Mesenchymal stem cell (in vitro differentiated cells and primary cell): Measurements from ENCODE around the gene VAX1.

Experiments used
- DNase-seq: peaks from one replicate; pipeline ENCODE4 v3.0.0-alpha.2; 2013
- H2AFZ ChIP-seq: one replicate; pipeline ENCODE4 v1.6.1; 2013; ENCODE audit warnings: low read depth, mild to moderate bottlenecking, control low read depth, inconsistent platforms, low read length, moderate library complexity
- H2AK5ac ChIP-seq: 2 replicates; pipeline ENCODE4 v1.6.1; 2013; ENCODE audit warnings: low read length, moderate library complexity, mild to moderate bottlenecking, inconsistent platforms; ENCODE audit not compliant: severe bottlenecking
- H2BK120ac ChIP-seq: one replicate; pipeline ENCODE4 v1.6.1; 2013; ENCODE audit warnings: low read depth, mild to moderate bottlenecking, inconsistent platforms, low read length, moderate library complexity
- H2BK12ac ChIP-seq, 2 experiments: one replicate each; pipeline ENCODE4 v1.6.1; 2013; ENCODE audit warnings: inconsistent platforms in 2 of 2, low read length in 2 of 2, mild to moderate bottlenecking in 2 of 2, moderate library complexity in 2 of 2, control low read depth in 1 of 2
- H2BK15ac ChIP-seq: one replicate; pipeline ENCODE4 v1.6.1; 2013; ENCODE audit warnings: mild to moderate bottlenecking, low read depth, inconsistent platforms; ENCODE audit not compliant: poor library complexity, severe bottlenecking
- H2BK5ac ChIP-seq: 2 replicates; pipeline ENCODE4 v1.6.1; 2013; ENCODE audit warnings: low read depth, mild to moderate bottlenecking, low read length, control low read depth, inconsistent platforms; ENCODE audit not compliant: poor library complexity, severe bottlenecking
- H3K14ac ChIP-seq, 2 experiments: one replicate each; pipeline ENCODE4 v1.6.1; 2013; ENCODE audit warnings: inconsistent platforms in 2 of 2, low read length in 2 of 2, control low read depth in 1 of 2, mild to moderate bottlenecking in 1 of 2, moderate library complexity in 1 of 2
- H3K18ac ChIP-seq, 2 experiments: one replicate each; pipeline ENCODE4 v1.6.1; 2013; ENCODE audit warnings: inconsistent platforms in 2 of 2, low read length in 2 of 2, control low read depth in 1 of 2, low read depth in 1 of 2, mild to moderate bottlenecking in 1 of 2
- H3K23ac ChIP-seq, 2 experiments: one replicate each; pipeline ENCODE4 v1.6.1; 2013; ENCODE audit warnings: inconsistent platforms in 2 of 2, low read length in 2 of 2, mild to moderate bottlenecking in 2 of 2, moderate library complexity in 2 of 2, control low read depth in 1 of 2
- H3K27ac ChIP-seq: 2 replicates; pipeline ENCODE4 v1.5.1; 2013; ENCODE audit warnings: mild to moderate bottlenecking, moderate library complexity, low read length, control low read depth, inconsistent platforms; ENCODE audit not compliant: poor library complexity, severe bottlenecking
- H3K27me3 ChIP-seq, 2 experiments: 2 replicates each; pipeline versions ENCODE4 v1.6.1 to v1.7.0; 2013; ENCODE audit warnings: low read length in 2 of 2, mild to moderate bottlenecking in 2 of 2, moderate library complexity in 2 of 2, control low read depth in 1 of 2, inconsistent platforms in 1 of 2; ENCODE audit not compliant: control insufficient read depth in 1 of 2, insufficient read depth in 1 of 2
- H3K36me3 ChIP-seq, 2 experiments: 2 replicates each; pipeline versions ENCODE4 v1.6.1 to v1.7.0; 2013; ENCODE audit warnings: low read length in 2 of 2, control low read depth in 1 of 2, inconsistent platforms in 1 of 2, low read depth in 1 of 2, mild to moderate bottlenecking in 1 of 2; ENCODE audit not compliant: insufficient read depth in 2 of 2, control insufficient read depth in 1 of 2
- H3K4ac ChIP-seq, 2 experiments: one replicate each; pipeline ENCODE4 v1.6.1; 2013; ENCODE audit warnings: inconsistent platforms in 2 of 2, low read length in 2 of 2, mild to moderate bottlenecking in 2 of 2, moderate library complexity in 2 of 2, control low read depth in 1 of 2, low read depth in 1 of 2
- H3K4me1 ChIP-seq: 2 replicates; pipeline ENCODE4 v1.6.1; 2013; ENCODE audit warnings: low read depth, low read length, control low read depth; ENCODE audit not compliant: control insufficient read depth, insufficient read depth
- H3K4me2 ChIP-seq: 2 replicates; pipeline ENCODE4 v1.6.1; 2013; ENCODE audit warnings: low read length, mild to moderate bottlenecking, inconsistent platforms; ENCODE audit not compliant: poor library complexity, severe bottlenecking
- H3K4me3 ChIP-seq, 2 experiments: 2 replicates each; pipeline versions ENCODE4 v1.5.1 to v1.7.0; 2013; ENCODE audit warnings: low read length in 2 of 2, mild to moderate bottlenecking in 2 of 2, control low read depth in 1 of 2, low read depth in 1 of 2; ENCODE audit not compliant: insufficient read depth in 1 of 2
- H3K79me1 ChIP-seq: replicated peaks from 2 replicates; pipeline ENCODE4 v1.6.1; 2013; ENCODE audit warnings: mild to moderate bottlenecking, control low read depth, low read length, inconsistent platforms; ENCODE audit not compliant: poor library complexity, severe bottlenecking
- H3K9ac ChIP-seq: 2 replicates; pipeline ENCODE4 v1.7.0; 2013; ENCODE audit warnings: mild to moderate bottlenecking, low read length, moderate library complexity
- H3K9me3 ChIP-seq: 2 replicates; pipeline ENCODE4 v1.7.0; 2013; ENCODE audit warnings: mild to moderate bottlenecking, low read length; ENCODE audit not compliant: control insufficient read depth
- H4K8ac ChIP-seq: one replicate; pipeline ENCODE4 v1.6.1; 2013; ENCODE audit warnings: inconsistent platforms, mild to moderate bottlenecking, low read length, moderate library complexity
- H4K91ac ChIP-seq: one replicate; pipeline ENCODE4 v1.6.1; 2013; ENCODE audit warnings: mild to moderate bottlenecking, low read length, inconsistent platforms
- WGBS: methylation state at CpG from one replicate; pipeline ENCODE4 v1.1.7; 2013; ENCODE audit warnings: mixed read lengths; 5-methylcytosine and 5-hydroxymethylcytosine counted together

Gene VAX1

DNA sequence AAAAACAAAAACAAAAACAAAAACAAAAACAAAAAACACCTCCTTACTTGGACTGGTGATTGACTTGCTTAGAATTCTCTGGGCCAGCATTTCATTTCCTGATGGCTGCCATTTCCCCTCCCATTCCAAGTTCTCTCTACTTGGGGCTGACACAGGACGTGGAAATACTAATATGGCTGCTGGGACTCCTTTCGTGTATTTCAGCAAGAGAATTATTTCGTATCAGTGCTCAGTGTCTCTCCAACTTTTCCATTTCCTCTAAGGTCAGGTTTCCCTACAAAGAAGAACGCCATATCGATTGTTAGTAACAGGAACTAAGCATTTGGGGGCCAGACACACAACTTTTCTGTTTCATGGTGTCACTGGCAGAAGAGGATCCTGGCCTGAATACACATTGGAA lies 22.5 kb upstream of the VAX1 start:
- Histone ChIP-seq H3K9ac (no peak overlapping the region), H3K4me3 (no peak overlapping the region), H2BK15ac (no peak overlapping the region), H3K27ac (no peak overlapping the region), H2BK5ac (no peak overlapping the region), H3K18ac (no peak overlapping the region), H3K4me1 (peaks cover 16% of the 10 kb centered on the region), H3K14ac (no peak overlapping the region), H4K91ac (no peak overlapping the region), H3K4me2 (no peak overlapping the region), H3K36me3 (no peaks in the 10 kb centered on the region), H3K79me1 (no peaks in the 10 kb centered on the region), H2BK120ac (no peak overlapping the region), H3K23ac (no peak overlapping the region), H4K8ac (no peak overlapping the region), H3K27me3 (peaks cover 89 to 92% of the 10 kb centered on the region in 2 experiments), H3K4ac (no peak overlapping the region), H2AFZ (no peak overlapping the region), H2BK12ac (no peak overlapping the region), H2AK5ac (no peak overlapping the region), H3K9me3 (peaks cover 3% of the 10 kb centered on the region)
- WGBS = 8% methylated on average over 5 of the region's 5 CpGs
- DNase-seq = no peak

DNA sequence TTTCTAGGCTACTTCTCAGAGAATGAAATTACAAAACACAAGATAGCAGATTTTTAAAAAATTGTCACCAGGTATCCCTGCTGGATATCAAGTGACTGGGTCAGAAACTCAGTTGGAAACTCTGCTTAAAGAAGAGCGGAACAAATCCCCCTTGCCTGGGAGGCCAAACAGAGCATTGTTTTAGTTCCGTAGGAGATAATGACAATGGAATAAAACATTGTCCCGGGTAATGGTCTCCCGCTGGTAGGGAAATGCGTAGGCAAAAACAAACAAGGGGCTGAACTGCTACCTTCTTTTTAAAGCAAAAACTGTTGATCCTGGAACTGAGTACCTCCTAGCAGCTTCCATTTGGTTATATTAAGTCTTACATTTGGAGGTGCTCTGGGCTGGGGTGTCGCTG lies 21.3 kb upstream of the VAX1 start:
- no peak for DNase-seq
- H3K18ac ChIP-seq = no peak overlapping the region
- H3K4me3 ChIP-seq = no peak overlapping the region
- H2AK5ac ChIP-seq = no peak overlapping the region
- 7% methylated on average over 5 of the region's 6 CpGs for WGBS
- no peak overlapping the region for H2BK15ac ChIP-seq
- no peaks in the 10 kb centered on the region for H3K36me3 ChIP-seq
- no peak overlapping the region for H2AFZ ChIP-seq
- no peak overlapping the region for H3K4me2 ChIP-seq
- H3K27ac ChIP-seq = no peak overlapping the region
- H2BK120ac ChIP-seq = no peak overlapping the region
- H4K91ac ChIP-seq = no peak overlapping the region
- H3K9me3 ChIP-seq = peaks cover 3% of the 10 kb centered on the region
- peaks cover 89 to 90% of the 10 kb centered on the region in 2 experiments for H3K27me3 ChIP-seq
- no peak overlapping the region for H3K14ac ChIP-seq
- H3K79me1 ChIP-seq = no peaks in the 10 kb centered on the region
- no peak overlapping the region for H3K9ac ChIP-seq
- no peak overlapping the region for H2BK5ac ChIP-seq
- peaks cover 11% of the 10 kb centered on the region for H3K4me1 ChIP-seq
- H4K8ac ChIP-seq = no peak overlapping the region
- H3K4ac ChIP-seq = no peak overlapping the region
- no peak overlapping the region for H2BK12ac ChIP-seq
- no peak overlapping the region for H3K23ac ChIP-seq

DNA sequence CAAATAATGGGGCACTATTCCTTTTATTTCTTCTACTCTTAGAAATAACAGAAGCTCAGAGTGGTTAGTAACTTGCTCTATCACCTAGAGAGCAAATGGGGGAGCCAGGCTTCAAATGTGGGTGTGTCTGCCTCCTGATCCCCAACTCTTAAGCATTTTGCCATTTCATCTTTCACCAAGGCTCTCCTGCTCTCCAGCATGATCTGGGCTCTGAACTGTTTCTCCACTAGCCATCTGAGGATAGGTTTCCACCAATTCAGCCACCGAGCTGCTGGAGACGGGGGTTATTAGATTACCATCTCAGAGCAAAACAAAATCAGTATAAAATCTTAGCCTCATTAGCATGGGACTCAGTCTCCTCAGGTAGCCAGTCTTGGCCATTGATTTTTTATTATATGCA lies 20.2 kb upstream of the VAX1 start:
- DNase-seq = no peak
- Histone ChIP-seq H3K79me1 (no peaks in the 10 kb centered on the region), H3K23ac (no peak overlapping the region), H2AFZ (no peak overlapping the region), H3K4me1 (peaks cover 6% of the 10 kb centered on the region), H3K4me3 (no peak overlapping the region), H2BK12ac (no peak overlapping the region), H3K27ac (no peak overlapping the region), H2BK5ac (no peak overlapping the region), H3K4ac (no peak overlapping the region), H2BK120ac (no peak overlapping the region), H4K8ac (no peak overlapping the region), H3K9me3 (peaks cover 3% of the 10 kb centered on the region), H4K91ac (no peak overlapping the region), H3K9ac (no peak overlapping the region), H3K14ac (no peak overlapping the region), H3K18ac (no peak overlapping the region), H2AK5ac (no peak overlapping the region), H3K27me3 (peaks cover 86 to 89% of the 10 kb centered on the region in 2 experiments), H3K4me2 (no peak overlapping the region), H3K36me3 (no peaks in the 10 kb centered on the region), H2BK15ac (no peak overlapping the region)
- 5% methylated on average over 2 of the region's 2 CpGs for WGBS

DNA sequence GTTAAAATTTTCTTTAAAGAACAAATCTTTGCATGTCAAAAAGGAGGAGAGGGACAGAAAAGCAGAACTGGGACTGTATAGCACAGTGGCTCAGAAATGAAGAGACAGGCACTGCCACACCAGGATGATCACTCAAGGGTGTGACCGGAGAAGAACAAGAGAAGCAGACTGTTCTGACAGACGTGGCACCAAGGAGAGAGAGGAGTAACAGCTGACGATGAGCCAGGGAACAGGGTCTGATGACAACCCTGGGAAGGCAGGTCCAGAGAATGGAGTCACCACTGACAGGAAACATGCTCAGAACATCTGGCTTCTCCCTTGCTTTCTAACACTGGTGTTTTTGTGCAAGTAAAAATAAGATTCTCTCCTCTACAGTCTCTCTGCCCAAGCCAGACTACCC lies 14.6 kb upstream of the VAX1 start:
- no peaks in the 10 kb centered on the region for H3K4me1 ChIP-seq
- H3K9me3 ChIP-seq = peaks cover under 1% of the 10 kb centered on the region
- no peak overlapping the region for H3K18ac ChIP-seq
- H2BK120ac ChIP-seq = no peak overlapping the region
- no peak overlapping the region for H3K23ac ChIP-seq
- H2BK15ac ChIP-seq = no peak overlapping the region
- H3K79me1 ChIP-seq = no peaks in the 10 kb centered on the region
- H4K91ac ChIP-seq = no peak overlapping the region
- no peak overlapping the region for H3K4me3 ChIP-seq
- 53% methylated on average over 3 of the region's 3 CpGs for WGBS
- H3K27ac ChIP-seq = no peak overlapping the region
- no peak overlapping the region for H3K14ac ChIP-seq
- H3K4ac ChIP-seq = no peak overlapping the region
- peaks cover 68 to 71% of the 10 kb centered on the region in 2 experiments for H3K27me3 ChIP-seq
- H2BK12ac ChIP-seq = no peak overlapping the region
- H2AFZ ChIP-seq = no peak overlapping the region
- no peak overlapping the region for H4K8ac ChIP-seq
- no peak for DNase-seq
- no peak overlapping the region for H3K4me2 ChIP-seq
- no peaks in the 10 kb centered on the region for H3K36me3 ChIP-seq
- no peak overlapping the region for H2AK5ac ChIP-seq
- H2BK5ac ChIP-seq = no peak overlapping the region
- no peak overlapping the region for H3K9ac ChIP-seq
